ENCODE data around the gene PDE4D.

The PDE4D gene

GRCh38 chr5:59257488-59258400, 635.8 kb downstream of the PDE4D start:
- DNase-seq (ENCODE audit: extremely low read depth, insufficient read length): no peak
- Histone ChIP-seq H3K36me3 (ENCODE audit: control insufficient read depth, insufficient read depth, low read length) (no peaks in the 10 kb centered on the region), H3K4me3 (replicated peaks; ENCODE audit: low read depth, low read length) (no peak overlapping the region), H3K27me3 (replicated peaks; ENCODE audit: control insufficient read depth, insufficient read depth, low read length) (no peaks in the 10 kb centered on the region)
- TF ChIP-seq CTCF (IDR thresholded peaks at IDR 0.05; ENCODE audit: insufficient read depth, low read length, poor library complexity, severe bottlenecking): no peak

- Histone ChIP-seq H3K27me3 (replicated peaks; ENCODE audit: control insufficient read depth, insufficient read depth, low read length) (no peaks in the 10 kb centered on the region), H3K36me3 (ENCODE audit: control insufficient read depth, insufficient read depth, low read length) (no peaks in the 10 kb centered on the region), H3K4me3 (replicated peaks; ENCODE audit: low read depth, low read length) (no peak overlapping the region)
- no peak for TF ChIP-seq CTCF (IDR thresholded peaks at IDR 0.05; ENCODE audit: insufficient read depth, low read length, poor library complexity, severe bottlenecking)
- DNase-seq (ENCODE audit: extremely low read depth, insufficient read length): no peak
Observed at GRCh38 chr5:59256331-59256730, 637.2 kb downstream of the PDE4D start.

GRCh38 chr5:59254055-59254687, 639.4 kb downstream of the PDE4D start:
- Histone ChIP-seq H3K36me3 (ENCODE audit: control insufficient read depth, insufficient read depth, low read length) (no peaks in the 10 kb centered on the region), H3K27me3 (replicated peaks; ENCODE audit: control insufficient read depth, insufficient read depth, low read length) (no peaks in the 10 kb centered on the region), H3K4me3 (replicated peaks; ENCODE audit: low read depth, low read length) (no peak overlapping the region)
- no peak for DNase-seq (ENCODE audit: extremely low read depth, insufficient read length)
- TF ChIP-seq CTCF (IDR thresholded peaks at IDR 0.05; ENCODE audit: insufficient read depth, low read length, poor library complexity, severe bottlenecking): no peak

- H3K27me3 ChIP-seq (replicated peaks; ENCODE audit: control insufficient read depth, insufficient read depth, low read length): no peaks in the 10 kb centered on the region
- H3K4me3 ChIP-seq (replicated peaks; ENCODE audit: low read depth, low read length): no peak overlapping the region
- no peaks in the 10 kb centered on the region for H3K36me3 ChIP-seq (ENCODE audit: control insufficient read depth, insufficient read depth, low read length)
- no peak for TF ChIP-seq CTCF (IDR thresholded peaks at IDR 0.05; ENCODE audit: insufficient read depth, low read length, poor library complexity, severe bottlenecking)
- no peak for DNase-seq (ENCODE audit: extremely low read depth, insufficient read length)
Observed at GRCh38 chr5:59253625-59254024, 639.9 kb downstream of the PDE4D start.

- no peak overlapping the region for H3K4me3 ChIP-seq (replicated peaks; ENCODE audit: low read depth, low read length)
- no peaks in the 10 kb centered on the region for H3K36me3 ChIP-seq (ENCODE audit: control insufficient read depth, insufficient read depth, low read length)
- DNase-seq (ENCODE audit: extremely low read depth, insufficient read length): no peak
- H3K27me3 ChIP-seq (replicated peaks; ENCODE audit: control insufficient read depth, insufficient read depth, low read length): no peaks in the 10 kb centered on the region
- TF ChIP-seq CTCF (IDR thresholded peaks at IDR 0.05; ENCODE audit: insufficient read depth, low read length, poor library complexity, severe bottlenecking): no peak
Observed at GRCh38 chr5:59251627-59252026, 641.9 kb downstream of the PDE4D start.
